ENCODE results near the gene EIF4EBP3.

DNA sequence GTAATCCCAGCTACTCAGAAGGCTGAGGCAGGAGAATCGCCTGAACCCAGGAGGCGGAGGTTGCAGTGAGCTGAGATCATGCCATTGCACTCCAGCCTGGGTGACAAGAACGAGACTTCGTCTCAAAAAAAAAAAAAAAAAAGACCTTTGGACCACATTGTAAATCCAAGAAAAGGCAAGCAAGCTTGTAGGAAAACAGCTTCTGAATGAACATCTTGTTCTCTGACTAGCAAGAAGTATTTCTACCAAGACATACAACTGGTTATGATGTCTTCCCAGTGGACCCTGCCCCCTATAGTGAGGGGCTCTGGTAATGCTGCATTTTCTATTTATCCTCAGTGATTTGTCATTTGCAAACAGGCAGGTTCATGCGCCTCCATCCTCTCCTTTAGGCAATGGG is 4.5 kb upstream of the EIF4EBP3 start:
- TF ChIP-seq CTCF (IDR thresholded peaks at IDR 0.05) = no peak
- no peak for TF ChIP-seq EZH2 (IDR thresholded peaks at IDR 0.05; ENCODE audit: borderline replicate concordance, insufficient read depth, low read depth, low read length, poor library complexity, severe bottlenecking)

Measured in B cell (primary cell).